ENCODE data around the gene CSNK1D. TPM values are rescaled to one million over a fixed set of nuclear protein-coding genes. Genes with fewer than 3 reads are reported as not detected.

CSNK1D gene
- polyA plus RNA-seq, 4 donors, result 111 to 148 (median 137) TPM

- FAIRE-seq, result no peak
- no peak overlapping the region for H3K27ac ChIP-seq (ENCODE audit: low read depth in 1 of 3, low read length in 2 of 3)
- no peaks in the 10 kb centered on the region for H3K27me3 ChIP-seq (ENCODE audit: control insufficient read depth in 3 of 3, insufficient read depth in 3 of 3, low read length in 3 of 3)
- no peak overlapping the region for H3K4me3 ChIP-seq (ENCODE audit: low read depth in 1 of 3, low read length in 3 of 3)
- no peak for DNase-seq
- 79 to 92% (median 84%) methylated on average over 14 of the region's 14 CpGs for WGBS, 3 donors
- H3K36me3 ChIP-seq (ENCODE audit: control insufficient read depth in 3 of 3, insufficient read depth in 2 of 3, low read depth in 1 of 3, low read length in 3 of 3), result peaks cover 0 to 35% (median 0%) of the 10 kb centered on the region in 3 donors
- peaks cover 0 to 7% of the 10 kb centered on the region in 2 donors for H3K9me3 ChIP-seq (ENCODE audit: control insufficient read depth in 2 of 2, insufficient read depth in 1 of 2, low read depth in 1 of 2, low read length in 1 of 2)
- H3K4me1 ChIP-seq (ENCODE audit: control insufficient read depth in 3 of 3, insufficient read depth in 2 of 3, low read depth in 1 of 3, low read length in 2 of 3), result peaks cover 8 to 49% (median 10%) of the 10 kb centered on the region in 3 donors
These were observed 1.8 kb upstream of the CSNK1D start for GRCh38 chr17:82275326-82275725.

DNA sequence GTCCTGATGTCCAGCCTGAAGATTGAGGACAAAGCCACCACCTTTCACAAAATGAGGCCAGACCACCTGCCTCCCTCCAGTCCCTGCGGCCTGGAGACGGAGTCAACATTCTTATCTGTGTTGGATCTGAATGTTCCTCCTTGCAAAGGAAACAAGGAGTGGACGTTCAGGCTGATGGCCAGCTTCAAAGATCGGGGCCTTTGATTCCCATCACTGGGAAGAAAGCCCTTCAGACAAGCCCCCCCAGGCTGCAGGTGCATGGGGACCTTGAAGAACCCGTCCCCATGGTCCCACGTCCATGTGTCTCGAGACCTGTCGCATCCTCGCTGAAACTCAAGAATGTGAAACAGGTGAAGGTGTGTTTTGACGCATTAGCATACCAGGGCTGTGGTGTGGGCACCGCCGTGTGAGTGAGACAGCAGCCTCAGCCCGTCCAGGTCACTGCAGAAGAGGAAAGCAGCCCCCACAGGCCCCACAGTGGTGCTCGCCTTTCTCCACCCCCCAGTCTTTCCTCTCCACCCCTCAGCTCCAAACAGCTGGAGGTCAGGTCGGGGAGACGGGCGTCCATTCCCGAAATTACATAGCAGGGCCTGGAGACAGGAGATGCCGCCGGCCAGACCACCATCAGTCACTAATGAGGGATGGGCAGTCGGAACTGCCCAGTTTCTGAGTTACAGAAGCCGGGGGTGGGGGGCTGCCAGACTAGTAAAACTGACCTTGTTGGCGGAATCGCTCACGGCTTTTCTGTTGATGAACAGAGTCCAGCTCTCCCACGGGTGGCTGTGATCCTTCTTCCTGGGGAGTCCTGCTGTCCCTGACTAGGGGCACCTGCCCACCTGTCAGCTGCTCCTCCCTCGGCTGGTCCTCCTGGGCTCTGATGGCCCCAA lies 877 bp upstream of the CSNK1D start:
- no peak for FAIRE-seq
- peak overlapping the region in 2 of 3 donors; percentile 91 to 96 for H3K4me3 ChIP-seq (ENCODE audit: low read depth in 1 of 3, low read length in 3 of 3)
- no peak for DNase-seq
- H3K4me1 ChIP-seq (ENCODE audit: control insufficient read depth in 3 of 3, insufficient read depth in 2 of 3, low read depth in 1 of 3, low read length in 2 of 3), result peaks cover 8 to 58% (median 14%) of the 10 kb centered on the region in 3 donors
- H3K27me3 ChIP-seq (ENCODE audit: control insufficient read depth in 3 of 3, insufficient read depth in 3 of 3, low read length in 3 of 3), result no peaks in the 10 kb centered on the region
- H3K9me3 ChIP-seq (ENCODE audit: control insufficient read depth in 2 of 2, insufficient read depth in 1 of 2, low read depth in 1 of 2, low read length in 1 of 2), result peaks cover 0 to 7% of the 10 kb centered on the region in 2 donors
- H3K36me3 ChIP-seq (ENCODE audit: control insufficient read depth in 3 of 3, insufficient read depth in 2 of 3, low read depth in 1 of 3, low read length in 3 of 3), result peaks cover 0 to 45% (median 2%) of the 10 kb centered on the region in 3 donors
- 20 to 59% (median 34%) methylated on average over 26 to 27 of the region's 27 CpGs for WGBS, 3 donors
- H3K27ac ChIP-seq (ENCODE audit: low read depth in 1 of 3, low read length in 2 of 3), result peak overlapping the region in 1 of 3 donors; percentile 75

DNA sequence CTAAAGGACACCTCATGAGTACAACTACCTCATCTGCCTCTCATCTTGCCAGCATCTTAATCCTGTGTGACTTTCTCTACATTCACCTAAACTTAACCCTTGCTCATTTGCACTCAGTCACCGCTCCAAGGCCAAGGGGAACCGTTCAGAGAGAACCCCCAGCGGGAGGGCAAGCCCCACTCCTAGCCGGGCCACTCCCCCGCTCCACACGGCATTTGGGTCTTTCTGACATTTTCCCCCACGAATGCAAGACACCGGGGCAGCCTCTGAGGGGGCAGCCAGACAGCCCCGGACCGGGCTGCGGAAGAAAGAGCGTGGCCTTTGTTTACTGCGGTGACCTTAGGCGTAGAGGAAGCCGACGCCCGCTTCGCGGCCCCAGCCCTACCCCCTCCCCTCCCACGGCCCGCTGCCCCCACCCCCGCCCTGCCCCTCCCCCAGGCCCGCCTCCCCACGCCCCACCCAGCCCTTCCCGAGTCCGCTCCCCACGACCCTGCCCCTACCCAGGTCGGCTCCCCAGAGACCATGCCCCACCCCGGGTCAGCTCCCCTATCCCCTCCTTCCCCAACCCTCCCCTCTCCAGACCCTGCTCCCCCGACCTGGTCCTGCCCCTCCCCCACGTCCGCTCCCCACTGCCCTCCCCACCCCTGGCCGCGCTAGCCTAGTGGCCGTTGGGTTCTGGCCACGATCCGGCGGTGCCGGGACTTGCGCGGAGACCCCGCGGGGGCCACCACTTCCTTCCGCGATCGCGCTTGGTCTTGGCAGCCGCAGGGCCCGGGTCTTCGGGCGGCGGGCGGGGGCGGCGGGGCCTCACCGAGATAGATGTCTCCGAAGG lies 789 bp downstream of the CSNK1D start:
- Histone ChIP-seq H3K36me3 (ENCODE audit: control insufficient read depth in 3 of 3, insufficient read depth in 2 of 3, low read depth in 1 of 3, low read length in 3 of 3) (peaks cover 0 to 59% (median 2%) of the 10 kb centered on the region in 3 donors), H3K9me3 (ENCODE audit: control insufficient read depth in 2 of 2, insufficient read depth in 1 of 2, low read depth in 1 of 2, low read length in 1 of 2) (no peaks in the 10 kb centered on the region), H3K27me3 (ENCODE audit: control insufficient read depth in 3 of 3, insufficient read depth in 3 of 3, low read length in 3 of 3) (no peaks in the 10 kb centered on the region), H3K4me3 (ENCODE audit: low read depth in 1 of 3, low read length in 3 of 3) (peak overlapping the region; percentile 91 to 99 (median 96)), H3K4me1 (ENCODE audit: control insufficient read depth in 3 of 3, insufficient read depth in 2 of 3, low read depth in 1 of 3, low read length in 2 of 3) (peaks cover 12 to 59% (median 21%) of the 10 kb centered on the region in 3 donors), H3K27ac (ENCODE audit: low read depth in 1 of 3, low read length in 2 of 3) (peak overlapping the region; percentile 94 to 97 (median 96))
- no peak for FAIRE-seq
- 0 to 1% (median 1%) methylated on average over 29 to 57 of the region's 57 CpGs for WGBS, 3 donors
- DNase-seq, result peak; percentile 45 to 48

DNA sequence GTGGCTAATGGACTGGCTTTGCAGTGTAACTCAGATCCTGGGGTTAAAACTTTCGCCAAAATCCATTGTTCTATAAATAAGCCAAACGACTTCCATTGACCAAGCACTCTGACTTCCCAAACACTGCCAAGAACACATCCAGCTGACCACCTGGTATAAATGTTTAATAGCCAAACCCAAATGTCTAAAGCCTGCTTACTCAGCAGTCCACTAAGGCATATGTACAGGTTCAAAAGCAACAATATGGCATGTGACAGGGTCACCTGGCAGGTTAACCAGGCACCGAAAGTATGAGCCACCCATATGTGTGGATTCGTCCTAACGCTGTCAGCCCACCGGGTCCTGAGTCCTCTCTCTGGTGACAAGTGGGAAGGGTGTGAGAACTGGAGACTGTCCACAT lies 2.1 kb downstream of the CSNK1D start:
- Histone ChIP-seq H3K36me3 (ENCODE audit: control insufficient read depth in 3 of 3, insufficient read depth in 2 of 3, low read depth in 1 of 3, low read length in 3 of 3) (peaks cover 0 to 59% (median 2%) of the 10 kb centered on the region in 3 donors), H3K27me3 (ENCODE audit: control insufficient read depth in 3 of 3, insufficient read depth in 3 of 3, low read length in 3 of 3) (no peaks in the 10 kb centered on the region), H3K4me3 (ENCODE audit: low read depth in 1 of 3, low read length in 3 of 3) (peak overlapping the region in 1 of 3 donors; percentile 91), H3K27ac (ENCODE audit: low read depth in 1 of 3, low read length in 2 of 3) (peak overlapping the region in 1 of 3 donors; percentile 69), H3K9me3 (ENCODE audit: control insufficient read depth in 2 of 2, insufficient read depth in 1 of 2, low read depth in 1 of 2, low read length in 1 of 2) (no peaks in the 10 kb centered on the region), H3K4me1 (ENCODE audit: control insufficient read depth in 3 of 3, insufficient read depth in 2 of 3, low read depth in 1 of 3, low read length in 2 of 3) (peaks cover 12 to 61% (median 21%) of the 10 kb centered on the region in 3 donors)
- WGBS, 3 donors, result 67 to 76% (median 75%) methylated on average over 6 of the region's 6 CpGs
- DNase-seq (no peak), FAIRE-seq (no peak)

GRCh38 chr17:82270651-82271050 lies 2.8 kb downstream of the CSNK1D start:
- no peak overlapping the region for H3K4me3 ChIP-seq (ENCODE audit: low read depth in 1 of 3, low read length in 3 of 3)
- peak overlapping the region; percentile 84 to 99 (median 97) for H3K27ac ChIP-seq (ENCODE audit: low read depth in 1 of 3, low read length in 2 of 3)
- DNase-seq, result no peak
- no peak for FAIRE-seq
- no peaks in the 10 kb centered on the region for H3K9me3 ChIP-seq (ENCODE audit: control insufficient read depth in 2 of 2, insufficient read depth in 1 of 2, low read depth in 1 of 2, low read length in 1 of 2)
- peaks cover 12 to 68% (median 21%) of the 10 kb centered on the region in 3 donors for H3K4me1 ChIP-seq (ENCODE audit: control insufficient read depth in 3 of 3, insufficient read depth in 2 of 3, low read depth in 1 of 3, low read length in 2 of 3)
- no peaks in the 10 kb centered on the region for H3K27me3 ChIP-seq (ENCODE audit: control insufficient read depth in 3 of 3, insufficient read depth in 3 of 3, low read length in 3 of 3)
- WGBS, 3 donors, result 67 to 81% (median 77%) methylated on average over 12 of the region's 12 CpGs
- H3K36me3 ChIP-seq (ENCODE audit: control insufficient read depth in 3 of 3, insufficient read depth in 2 of 3, low read depth in 1 of 3, low read length in 3 of 3), result peaks cover under 1 to 64% (median 5%) of the 10 kb centered on the region in 3 donors

- H3K4me3 ChIP-seq (ENCODE audit: low read depth in 1 of 3, low read length in 3 of 3), result no peak overlapping the region
- peak overlapping the region; percentile 84 to 99 (median 97) for H3K27ac ChIP-seq (ENCODE audit: low read depth in 1 of 3, low read length in 2 of 3)
These were observed 3.5 kb downstream of the CSNK1D start for GRCh38 chr17:82269882-82270500.

DNA sequence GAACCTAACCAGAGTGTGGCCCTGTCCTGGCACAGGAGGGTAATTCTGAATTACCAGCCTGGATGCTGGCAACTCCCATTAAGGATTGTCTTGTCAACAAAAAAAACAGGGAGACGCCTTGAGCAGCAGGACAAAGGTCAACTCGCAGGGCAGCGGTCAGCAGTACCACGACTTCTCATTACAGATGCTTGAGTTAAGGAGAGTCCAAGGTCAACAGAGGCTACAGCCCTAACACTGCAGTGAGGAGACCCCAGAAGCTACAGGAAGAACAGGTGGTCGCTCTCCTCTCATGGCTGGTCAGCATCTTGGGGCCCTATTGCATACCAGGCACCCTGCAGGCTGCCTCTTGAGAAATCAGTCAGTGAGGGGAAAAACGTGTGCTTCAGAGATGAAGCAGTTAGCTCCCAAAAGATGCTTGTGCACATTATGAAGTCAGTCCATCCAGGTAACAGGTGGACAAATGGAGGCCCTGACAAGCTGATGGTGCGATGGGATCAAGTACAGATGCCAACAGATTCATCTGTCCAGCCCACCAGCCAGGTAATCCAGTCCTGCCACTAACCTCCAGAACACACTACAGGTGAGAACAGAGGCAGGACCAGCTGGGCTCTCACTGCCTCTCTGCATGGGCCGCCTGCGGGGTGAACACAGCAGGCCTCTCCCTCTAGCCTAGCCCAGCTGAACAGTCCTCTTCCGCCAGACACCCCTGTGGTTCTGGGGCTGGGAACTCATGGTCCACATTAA lies 4.2 kb downstream of the CSNK1D start:
- H3K4me3 ChIP-seq (ENCODE audit: low read depth in 1 of 3, low read length in 3 of 3), result no peak overlapping the region
- H3K27ac ChIP-seq (ENCODE audit: low read depth in 1 of 3, low read length in 2 of 3), result peak overlapping the region; percentile 84 to 99 (median 97)
- H3K36me3 ChIP-seq (ENCODE audit: control insufficient read depth in 3 of 3, insufficient read depth in 2 of 3, low read depth in 1 of 3, low read length in 3 of 3), result peaks cover 5 to 75% (median 10%) of the 10 kb centered on the region in 3 donors
- 35 to 57% (median 47%) methylated on average over 10 of the region's 10 CpGs for WGBS, 3 donors
- H3K4me1 ChIP-seq (ENCODE audit: control insufficient read depth in 3 of 3, insufficient read depth in 2 of 3, low read depth in 1 of 3, low read length in 2 of 3), result peaks cover 12 to 68% (median 21%) of the 10 kb centered on the region in 3 donors
- no peaks in the 10 kb centered on the region for H3K27me3 ChIP-seq (ENCODE audit: control insufficient read depth in 3 of 3, insufficient read depth in 3 of 3, low read length in 3 of 3)
- peak; percentile 53 to 84 for DNase-seq
- no peaks in the 10 kb centered on the region for H3K9me3 ChIP-seq (ENCODE audit: control insufficient read depth in 2 of 2, insufficient read depth in 1 of 2, low read depth in 1 of 2, low read length in 1 of 2)
- FAIRE-seq, result no peak

More at GRCh38 chr17:82269882-82270500, 3.5 kb downstream of the CSNK1D start:
- no peak for DNase-seq
- Histone ChIP-seq H3K36me3 (ENCODE audit: control insufficient read depth in 3 of 3, insufficient read depth in 2 of 3, low read depth in 1 of 3, low read length in 3 of 3) (peaks cover 5 to 70% (median 10%) of the 10 kb centered on the region in 3 donors), H3K4me1 (ENCODE audit: control insufficient read depth in 3 of 3, insufficient read depth in 2 of 3, low read depth in 1 of 3, low read length in 2 of 3) (peaks cover 12 to 69% (median 21%) of the 10 kb centered on the region in 3 donors), H3K9me3 (ENCODE audit: control insufficient read depth in 2 of 2, insufficient read depth in 1 of 2, low read depth in 1 of 2, low read length in 1 of 2) (no peaks in the 10 kb centered on the region), H3K27me3 (ENCODE audit: control insufficient read depth in 3 of 3, insufficient read depth in 3 of 3, low read length in 3 of 3) (no peaks in the 10 kb centered on the region)
- WGBS, 3 donors, result 32 to 55% (median 39%) methylated on average over 13 of the region's 13 CpGs
- FAIRE-seq, result no peak
